ENCODE data around the gene PPIL6. TPM values are rescaled to one million over a fixed set of nuclear protein-coding genes. Genes with fewer than 3 reads are reported as not detected.

The PPIL6 gene
- polyA plus RNA-seq, 1 donor (not counting 4 experiments of a cell fraction or from before 2014, with no cell fraction given), result 1.4 TPM

DNA sequence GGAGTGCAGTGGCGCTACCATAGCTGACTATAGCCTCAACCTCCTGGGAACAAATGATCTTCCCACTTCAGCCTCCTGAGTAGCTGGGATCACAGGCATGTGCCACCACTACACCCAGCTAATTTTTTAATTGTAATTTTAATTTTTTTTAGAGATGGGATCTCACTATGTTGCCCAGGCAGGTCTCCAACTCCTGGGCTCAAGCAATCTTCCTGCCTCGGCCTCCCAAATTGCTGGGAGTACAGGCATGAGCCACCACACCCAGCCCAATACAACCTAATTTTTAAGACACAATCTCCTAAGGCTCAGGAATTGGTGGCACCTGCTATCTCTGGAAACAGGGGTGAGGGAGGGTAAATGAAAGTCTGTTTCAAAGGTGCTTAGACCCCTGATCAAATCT is 36.8 kb upstream of the PPIL6 start:
- FAIRE-seq (no peak), DNase-seq (ENCODE audit: low read depth, low spot score) (no peak)
- H3K4me2 ChIP-seq (ENCODE audit: control insufficient read depth, extremely low read depth, insufficient read depth, low read depth, low read length), result no peak overlapping the region
- peaks cover 26 to 39% of the 10 kb centered on the region in 2 experiments for H3K36me3 ChIP-seq (ENCODE audit: control insufficient read depth in 2 of 2, extremely low read depth in 1 of 2, insufficient read depth in 2 of 2, low read length in 2 of 2)
- H3K79me2 ChIP-seq (ENCODE audit: control insufficient read depth, insufficient read depth, low read length), result peaks cover 53% of the 10 kb centered on the region
- no peaks in the 10 kb centered on the region for H3K27me3 ChIP-seq (ENCODE audit: control insufficient read depth, extremely low read depth, insufficient read depth, low read length)
- no peak overlapping the region for H2AFZ ChIP-seq (ENCODE audit: control insufficient read depth, low read length)
- H3K9me3 ChIP-seq (ENCODE audit: control insufficient read depth, low read depth, low read length), result no peaks in the 10 kb centered on the region
- no peak overlapping the region for H3K4me3 ChIP-seq (ENCODE audit: control insufficient read depth in 2 of 3, extremely low read depth in 1 of 3, insufficient read depth in 2 of 3, low read depth in 1 of 3, low read length in 3 of 3)
- dilution Hi-C loops (cut with MboI; ENCODE audit: extremely low pct_ligation_motif_present, low sequenced_read_pairs), result no loop called here
- H4K20me1 ChIP-seq (ENCODE audit: control insufficient read depth, extremely low read depth, insufficient read depth, low read length), result peaks cover 3% of the 10 kb centered on the region
- peaks cover 26% of the 10 kb centered on the region for H3K4me1 ChIP-seq (ENCODE audit: control insufficient read depth, extremely low read depth, insufficient read depth, low read length)
- no peak for TF ChIP-seq EZH2 (IDR thresholded peaks at IDR 0.05; ENCODE audit: low read length)
- TF ChIP-seq, protein P1, sequence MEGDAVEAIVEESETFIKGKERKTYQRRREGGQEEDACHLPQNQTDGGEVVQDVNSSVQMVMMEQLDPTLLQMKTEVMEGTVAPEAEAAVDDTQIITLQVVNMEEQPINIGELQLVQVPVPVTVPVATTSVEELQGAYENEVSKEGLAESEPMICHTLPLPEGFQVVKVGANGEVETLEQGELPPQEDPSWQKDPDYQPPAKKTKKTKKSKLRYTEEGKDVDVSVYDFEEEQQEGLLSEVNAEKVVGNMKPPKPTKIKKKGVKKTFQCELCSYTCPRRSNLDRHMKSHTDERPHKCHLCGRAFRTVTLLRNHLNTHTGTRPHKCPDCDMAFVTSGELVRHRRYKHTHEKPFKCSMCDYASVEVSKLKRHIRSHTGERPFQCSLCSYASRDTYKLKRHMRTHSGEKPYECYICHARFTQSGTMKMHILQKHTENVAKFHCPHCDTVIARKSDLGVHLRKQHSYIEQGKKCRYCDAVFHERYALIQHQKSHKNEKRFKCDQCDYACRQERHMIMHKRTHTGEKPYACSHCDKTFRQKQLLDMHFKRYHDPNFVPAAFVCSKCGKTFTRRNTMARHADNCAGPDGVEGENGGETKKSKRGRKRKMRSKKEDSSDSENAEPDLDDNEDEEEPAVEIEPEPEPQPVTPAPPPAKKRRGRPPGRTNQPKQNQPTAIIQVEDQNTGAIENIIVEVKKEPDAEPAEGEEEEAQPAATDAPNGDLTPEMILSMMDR (optimal IDR thresholded peaks at IDR 0.05 in 1 of 3, IDR thresholded peaks at IDR 0.05 in 1 of 3, conservative IDR thresholded peaks at IDR 0.05 in 1 of 3; ENCODE audit: extremely low read depth in 1 of 3, insufficient read depth in 2 of 3, low read length in 3 of 3), result no peak
- H3K9me1 ChIP-seq (ENCODE audit: control insufficient read depth, extremely low read depth, insufficient read depth, low read length), result peaks cover 3% of the 10 kb centered on the region
- no peak overlapping the region for H3K27ac ChIP-seq (ENCODE audit: control insufficient read depth, insufficient read depth, low read length)
- no peak overlapping the region for H3K9ac ChIP-seq (ENCODE audit: control insufficient read depth, extremely low read depth, insufficient read depth, low read length)

- peaks cover 3% of the 10 kb centered on the region for H4K20me1 ChIP-seq (ENCODE audit: control insufficient read depth, extremely low read depth, insufficient read depth, low read length)
- FAIRE-seq (no peak), DNase-seq (ENCODE audit: low read depth, low spot score) (no peak)
- no peak overlapping the region for H3K4me3 ChIP-seq (ENCODE audit: control insufficient read depth in 2 of 3, extremely low read depth in 1 of 3, insufficient read depth in 2 of 3, low read depth in 1 of 3, low read length in 3 of 3)
- TF ChIP-seq EZH2 (IDR thresholded peaks at IDR 0.05; ENCODE audit: low read length), result no peak
- TF ChIP-seq, protein P1 (optimal IDR thresholded peaks at IDR 0.05 in 1 of 3, IDR thresholded peaks at IDR 0.05 in 1 of 3, conservative IDR thresholded peaks at IDR 0.05 in 1 of 3; ENCODE audit: extremely low read depth in 1 of 3, insufficient read depth in 2 of 3, low read length in 3 of 3), result no peak
- H3K4me1 ChIP-seq (ENCODE audit: control insufficient read depth, extremely low read depth, insufficient read depth, low read length), result peaks cover 15% of the 10 kb centered on the region
- H3K9ac ChIP-seq (ENCODE audit: control insufficient read depth, extremely low read depth, insufficient read depth, low read length), result no peak overlapping the region
- no peak overlapping the region for H2AFZ ChIP-seq (ENCODE audit: control insufficient read depth, low read length)
- H3K79me2 ChIP-seq (ENCODE audit: control insufficient read depth, insufficient read depth, low read length), result peaks cover 38% of the 10 kb centered on the region
- no peak overlapping the region for H3K27ac ChIP-seq (ENCODE audit: control insufficient read depth, insufficient read depth, low read length)
- H3K36me3 ChIP-seq (ENCODE audit: control insufficient read depth in 2 of 2, extremely low read depth in 1 of 2, insufficient read depth in 2 of 2, low read length in 2 of 2), result peaks cover 32 to 38% of the 10 kb centered on the region in 2 experiments
- H3K9me1 ChIP-seq (ENCODE audit: control insufficient read depth, extremely low read depth, insufficient read depth, low read length), result peaks cover 3% of the 10 kb centered on the region
- dilution Hi-C loops (cut with MboI; ENCODE audit: extremely low pct_ligation_motif_present, low sequenced_read_pairs), result no loop called here
- H3K9me3 ChIP-seq (ENCODE audit: control insufficient read depth, low read depth, low read length), result no peaks in the 10 kb centered on the region
- no peak overlapping the region for H3K4me2 ChIP-seq (ENCODE audit: control insufficient read depth, extremely low read depth, insufficient read depth, low read depth, low read length)
- no peaks in the 10 kb centered on the region for H3K27me3 ChIP-seq (ENCODE audit: control insufficient read depth, extremely low read depth, insufficient read depth, low read length)
Measured at GRCh38 chr6:109475625-109476024, 35.2 kb upstream of the PPIL6 start.
